A673 (cell line): ENCODE results near the gene ANO1. TPM values are rescaled to one million over a fixed set of nuclear protein-coding genes. Genes with fewer than 3 reads are reported as not detected.

Experiments used
- BruUV-seq: library from RNA; stranded (reverse); fragments of 400-500 nt; replicated peaks from 2 replicates; lab custom pipeline; 2021; lab: Mats Ljungman, UMichigan
- CTCF ChIA-PET: fragments of 300-600 bp; sonication (Branson Sonifier 250); formaldehyde crosslinking; loops from one replicate; lab custom pipeline; 2022; ENCODE audit warnings: antibody characterized with exemption; lab: Charles Lee
- POLR2A ChIA-PET: fragments of 300-600 bp; sonication (Branson Sonifier 250); formaldehyde crosslinking; loops from one replicate; lab custom pipeline; 2022; ENCODE audit warnings: antibody characterized with exemption; ENCODE audit not compliant: low non-redundant PET; lab: Charles Lee
- DNase-seq: peaks from one replicate; pipeline ENCODE4 v3.0.0-alpha.2; 2015; ENCODE audit warnings: low spot score
- H3K27ac ChIP-seq: fragments of 200-600 bp; sonication (generic); 2 replicates; pipeline ENCODE4 v1.5.1; 2016; ENCODE audit warnings: mixed run types, low read depth, mild to moderate bottlenecking, mixed read lengths, antibody characterized with exemption, low read length; ENCODE audit not compliant: poor library complexity, severe bottlenecking
- H3K27me3 ChIP-seq: fragments of 200-600 bp; sonication (generic); replicated peaks from 2 replicates; pipeline ENCODE4 v1.6.1; 2017; ENCODE audit warnings: mixed run types, low read depth, mild to moderate bottlenecking, mixed read lengths, antibody characterized with exemption, low read length; ENCODE audit not compliant: insufficient read depth, poor library complexity
- H3K36me3 ChIP-seq: fragments of 200-600 bp; sonication (generic); 2 replicates; pipeline ENCODE4 v1.6.1; 2016; ENCODE audit warnings: mixed run types, mild to moderate bottlenecking, mixed read lengths, antibody characterized with exemption, low read length; ENCODE audit not compliant: insufficient read depth, poor library complexity, severe bottlenecking
- H3K4me1 ChIP-seq: fragments of 200-600 bp; sonication (generic); 2 replicates; pipeline ENCODE4 v1.6.1; 2017; ENCODE audit warnings: mixed run types, mild to moderate bottlenecking, mixed read lengths, antibody characterized with exemption, low read length; ENCODE audit not compliant: insufficient read depth, poor library complexity, severe bottlenecking
- H3K4me3 ChIP-seq: fragments of 200-600 bp; sonication (generic); 2 replicates; pipeline ENCODE4 v1.5.1; 2016; ENCODE audit warnings: low read depth, mixed run types, mild to moderate bottlenecking, mixed read lengths, low read length; ENCODE audit not compliant: poor library complexity, severe bottlenecking
- H3K9me3 ChIP-seq: fragments of 200-600 bp; sonication (generic); 2 replicates; pipeline ENCODE4 v1.6.1; 2016; ENCODE audit warnings: mixed run types, low read depth, mild to moderate bottlenecking, mixed read lengths, antibody characterized with exemption, low read length; ENCODE audit not compliant: poor library complexity, severe bottlenecking
- CTCF ChIP-seq: fragments of 300-800, 200-600 bp; sonication (generic); conservative IDR thresholded peaks from 2 replicates; pipeline ENCODE4 v1.5.1; 2017; ENCODE audit warnings: low read depth, mild to moderate bottlenecking, antibody characterized with exemption, low read length, moderate library complexity, mixed read lengths
- EZH2 ChIP-seq: fragments of 200-600 bp; sonication (generic); IDR thresholded peaks from 2 replicates; pipeline ENCODE4 v1.6.1; 2017; ENCODE audit warnings: borderline replicate concordance, low read depth, mild to moderate bottlenecking, mixed read lengths, antibody characterized with exemption, low read length; ENCODE audit not compliant: poor library complexity, severe bottlenecking
- intact Hi-C: fragments of 100-400 bp; cut with micrococcal nuclease; formaldehyde crosslinking; loops from one replicate; pipeline ENCODE4 v1.10.0; 2022; ENCODE audit not compliant: unreplicated experiment
- total RNA-seq: library from RNA; stranded (reverse); gene quantifications from 2 replicates; pipeline ENCODE4 v1.2.3, GENCODE V29; 2021

The ANO1 gene
- total RNA-seq, 1 experiment from 2014 or later, result 0.90 TPM

- intact Hi-C loops, result no loop called here
- ChIA-PET POLR2A (no interaction called here), CTCF (no interaction called here)
- Histone ChIP-seq H3K9me3 (no peaks in the 10 kb centered on the region), H3K27me3 (no peaks in the 10 kb centered on the region), H3K36me3 (peaks cover 50% of the 10 kb centered on the region), H3K4me1 (peaks cover 10% of the 10 kb centered on the region), H3K27ac (no peak overlapping the region), H3K4me3 (no peak overlapping the region)
- BruUV-seq, result no TSS peak
- DNase-seq, result no peak
- no peak for TF ChIP-seq EZH2
- no peak for TF ChIP-seq CTCF
Observed at GRCh38 chr11:70206226-70206981, 128.3 kb downstream of the ANO1 start.

GRCh38 chr11:70206982-70207376, 128.9 kb downstream of the ANO1 start:
- H3K9me3 ChIP-seq, result no peaks in the 10 kb centered on the region
- intact Hi-C loops, result no loop called here
- CTCF ChIA-PET, result no interaction called here
- no peak overlapping the region for H3K27ac ChIP-seq
- peaks cover 10% of the 10 kb centered on the region for H3K4me1 ChIP-seq
- BruUV-seq, result no TSS peak
- no peaks in the 10 kb centered on the region for H3K27me3 ChIP-seq
- no peak overlapping the region for H3K4me3 ChIP-seq
- POLR2A ChIA-PET, result no interaction called here
- H3K36me3 ChIP-seq, result peaks cover 50% of the 10 kb centered on the region
- TF ChIP-seq EZH2, result no peak
- no peak for DNase-seq

GRCh38 chr11:70207531-70208131, 129.5 kb downstream of the ANO1 start:
- no TSS peak for BruUV-seq
- peaks cover 10% of the 10 kb centered on the region for H3K4me1 ChIP-seq
- no peaks in the 10 kb centered on the region for H3K27me3 ChIP-seq
- no peak overlapping the region for H3K4me3 ChIP-seq
- no peak for DNase-seq
- CTCF ChIA-PET, result no interaction called here
- H3K27ac ChIP-seq, result no peak overlapping the region
- H3K36me3 ChIP-seq, result peaks cover 50% of the 10 kb centered on the region
- H3K9me3 ChIP-seq, result no peaks in the 10 kb centered on the region
- intact Hi-C loops, result no loop called here
- POLR2A ChIA-PET, result interaction anchor here (0.6 kb wide), 1 partner anchor 340 kb away, joined by 4 read pairs; no protein-coding TSS in a partner anchor
- TF ChIP-seq CTCF (no peak), EZH2 (no peak)
